Cardiac muscle cell (in vitro differentiated cells and primary cell): ENCODE data around the gene SECISBP2. TPM values are rescaled to one million over a fixed set of nuclear protein-coding genes. Genes with fewer than 3 reads are reported as not detected.
A peak's percentile ranks its signal among the peaks of the same experiment; 100 is the strongest.
"Not testable (repeated sequence)": the region's sequence is repeated elsewhere in the genome, so short reads cannot be mapped to it uniquely, and the experiment has no call there.

ENCODE experiments used
- DNase-seq, 2 donors: peaks; one replicate each; pipeline versions ENCODE4 v3.0.0 to v3.0.0-alpha.2; 2010 to 2017; ENCODE audit warnings: low read depth in 1 of 2, low spot score in 1 of 2
- H3K27ac ChIP-seq: fragments of 200-600 bp; sonication (generic); 2 replicates; pipeline ENCODE4 v1.5.1; 2016
- H3K27me3 ChIP-seq: fragments of 200-600 bp; sonication (generic); 2 replicates; pipeline ENCODE4 v1.6.0; 2016; ENCODE audit warnings: control low read depth
- H3K36me3 ChIP-seq: fragments of 200-600 bp; sonication (generic); 2 replicates; pipeline ENCODE4 v1.5.1; 2016; ENCODE audit warnings: control low read depth
- H3K4me1 ChIP-seq: fragments of 200-600 bp; sonication (generic); 2 replicates; pipeline ENCODE4 v1.8.1; 2017; ENCODE audit warnings: low read depth, mild to moderate bottlenecking, mixed run types
- H3K4me3 ChIP-seq: fragments of 200-600 bp; sonication (generic); 2 replicates; pipeline ENCODE4 v1.5.1; 2016; ENCODE audit warnings: mild to moderate bottlenecking
- H3K9me3 ChIP-seq: fragments of 200-600 bp; sonication (generic); 2 replicates; pipeline ENCODE4 v1.5.1; 2017; ENCODE audit warnings: low read depth, mild to moderate bottlenecking, control low read depth
- CTCF ChIP-seq: IDR thresholded peaks from 2 replicates; pipeline ENCODE4 v1.5.1; 2012; ENCODE audit warnings: low read depth, mild to moderate bottlenecking, low read length
- polyA plus RNA-seq: library from polyadenylated mRNA; unstranded; fragments of >200 nt; fragmentation: Nextera tagmentation; extraction: Ambion mirVana; gene quantifications from 2 replicates; pipeline ENCODE4 v1.2.1, GENCODE V29; 2016
- total RNA-seq: library from RNA; depleted of rRNA; stranded (reverse); fragments of >200 nt; gene quantifications from 2 replicates; pipeline ENCODE4 v1.2.3, GENCODE V29; 2016

Gene SECISBP2
- total and polyA plus RNA-seq, 2 experiments from 2014 or later: 20.4 to 20.5 TPM

GRCh38 chr9:89278551-89278950, 39.7 kb upstream of the SECISBP2 start:
- Histone ChIP-seq H3K27me3 (no peaks in the 10 kb centered on the region), H3K4me1 (no peaks in the 10 kb centered on the region), H3K36me3 (no peaks in the 10 kb centered on the region), H3K27ac (no peak overlapping the region), H3K4me3 (no peak overlapping the region), H3K9me3 (no peaks in the 10 kb centered on the region)
- TF ChIP-seq CTCF: no peak
- DNase-seq: no peak

- no peaks in the 10 kb centered on the region for H3K27me3 ChIP-seq
- H3K36me3 ChIP-seq: no peaks in the 10 kb centered on the region
- no peak overlapping the region for H3K27ac ChIP-seq
- DNase-seq: peak; percentile 51 to 79
- no peak overlapping the region for H3K4me3 ChIP-seq
- H3K4me1 ChIP-seq: no peaks in the 10 kb centered on the region
- peak; percentile 74 for TF ChIP-seq CTCF
- no peaks in the 10 kb centered on the region for H3K9me3 ChIP-seq
These were observed 39.1 kb upstream of the SECISBP2 start for GRCh38 chr9:89278997-89279739.

GRCh38 chr9:89281106-89281505, 37.2 kb upstream of the SECISBP2 start:
- no peak for DNase-seq
- H3K27me3 ChIP-seq: no peaks in the 10 kb centered on the region
- no peaks in the 10 kb centered on the region for H3K9me3 ChIP-seq
- H3K27ac ChIP-seq: no peak overlapping the region
- no peak overlapping the region for H3K4me3 ChIP-seq
- TF ChIP-seq CTCF: no peak
- no peaks in the 10 kb centered on the region for H3K36me3 ChIP-seq
- H3K4me1 ChIP-seq: no peaks in the 10 kb centered on the region

GRCh38 chr9:89282248-89282968, 35.9 kb upstream of the SECISBP2 start:
- not testable (repeated sequence) for H3K4me3 ChIP-seq, H3K27ac ChIP-seq, H3K36me3 ChIP-seq, H3K27me3 ChIP-seq, DNase-seq, H3K9me3 ChIP-seq, H3K4me1 ChIP-seq

GRCh38 chr9:89284076-89284475, 34.2 kb upstream of the SECISBP2 start:
- Histone ChIP-seq H3K4me3 (no peak overlapping the region), H3K9me3 (no peaks in the 10 kb centered on the region), H3K27me3 (no peaks in the 10 kb centered on the region), H3K27ac (no peak overlapping the region), H3K36me3 (no peaks in the 10 kb centered on the region), H3K4me1 (no peaks in the 10 kb centered on the region)
- no peak for TF ChIP-seq CTCF
- DNase-seq: no peak

GRCh38 chr9:89291741-89292140, 26.6 kb upstream of the SECISBP2 start:
- TF ChIP-seq CTCF: no peak
- H3K27me3 ChIP-seq: no peaks in the 10 kb centered on the region
- H3K4me1 ChIP-seq: no peaks in the 10 kb centered on the region
- H3K9me3 ChIP-seq: no peaks in the 10 kb centered on the region
- H3K4me3 ChIP-seq: no peak overlapping the region
- no peaks in the 10 kb centered on the region for H3K36me3 ChIP-seq
- no peak for DNase-seq
- H3K27ac ChIP-seq: no peak overlapping the region
